HPDE6-E6E7 (cell line): ENCODE results near the gene CAP2.

Experiments used
- DNase-seq: peaks from one replicate; pipeline ENCODE4 v3.0.0; 2011; ENCODE audit warnings: missing footprints; ENCODE audit errors: extremely low spot score

The CAP2 gene

GRCh38 chr6:17475606-17476244 lies 82.3 kb downstream of the CAP2 start:
- no peak for DNase-seq

GRCh38 chr6:17476511-17476910 lies 83.1 kb downstream of the CAP2 start:
- DNase-seq = no peak

GRCh38 chr6:17477356-17477755 lies 84.0 kb downstream of the CAP2 start:
- no peak for DNase-seq

GRCh38 chr6:17478223-17478907 lies 85.0 kb downstream of the CAP2 start:
- DNase-seq = no peak

- no peak for DNase-seq
Measured at GRCh38 chr6:17478946-17479345, 85.6 kb downstream of the CAP2 start.

GRCh38 chr6:17480476-17480875 lies 87.1 kb downstream of the CAP2 start:
- DNase-seq = no peak

- no peak for DNase-seq
Measured at GRCh38 chr6:17482711-17483110, 89.3 kb downstream of the CAP2 start.

GRCh38 chr6:17483391-17484016 lies 90.1 kb downstream of the CAP2 start:
- no peak for DNase-seq

- DNase-seq = no peak
Measured at GRCh38 chr6:17484201-17484849, 90.9 kb downstream of the CAP2 start.

- no peak for DNase-seq
Measured at GRCh38 chr6:17485181-17485580, 91.8 kb downstream of the CAP2 start.

- DNase-seq = no peak
Measured at GRCh38 chr6:17485946-17486345, 92.6 kb downstream of the CAP2 start.

- no peak for DNase-seq
Measured at GRCh38 chr6:17486680-17487079, 93.3 kb downstream of the CAP2 start.

- DNase-seq = no peak
Measured at GRCh38 chr6:17490724-17491123, 97.3 kb downstream of the CAP2 start.

GRCh38 chr6:17491416-17492142 lies 98.2 kb downstream of the CAP2 start:
- no peak for DNase-seq

GRCh38 chr6:17492350-17492749 lies 99.0 kb downstream of the CAP2 start:
- no peak for DNase-seq

- DNase-seq = no peak
Measured at GRCh38 chr6:17493286-17493685, 99.9 kb downstream of the CAP2 start.

- DNase-seq = no peak
Measured at GRCh38 chr6:17494177-17494576, 100.8 kb downstream of the CAP2 start.

- no peak for DNase-seq
Measured at GRCh38 chr6:17494919-17495318, 101.5 kb downstream of the CAP2 start.

GRCh38 chr6:17497535-17498095 lies 104.2 kb downstream of the CAP2 start:
- no peak for DNase-seq

GRCh38 chr6:17501442-17501841 lies 108.0 kb downstream of the CAP2 start:
- DNase-seq = no peak

GRCh38 chr6:17501982-17502704 lies 108.7 kb downstream of the CAP2 start:
- no peak for DNase-seq
